ENCODE data around the gene OSGIN1.

- TF ChIP-seq EZH2 (IDR thresholded peaks at IDR 0.05; ENCODE audit: borderline replicate concordance, insufficient read depth, low read depth, low read length, poor library complexity, severe bottlenecking): no peak
- TF ChIP-seq CTCF (IDR thresholded peaks at IDR 0.05): no peak
Measured at GRCh38 chr16:83983491-83983890, 30.5 kb downstream of the OSGIN1 start.

Data from B cell (primary cell).